IMR-90 (cell line): ENCODE measurements around the gene ZACN. TPM values are rescaled to one million over a fixed set of nuclear protein-coding genes. Genes with fewer than 3 reads are reported as not detected.

Source experiments
- ATAC-seq: fragments of 200-7000 bp; cut with Tn5 transposase; 2 replicates; pipeline ENCODE4 v1.9.1; 2020; ENCODE audit warnings: low read depth, mild to moderate bottlenecking, moderate library complexity
- BruUV-seq: library from RNA; stranded (reverse); fragments of 400-500 nt; replicated peaks from 2 replicates; lab custom pipeline; 2021; lab: Mats Ljungman, UMichigan
- CTCF ChIA-PET: fragments of 300-600 bp; formaldehyde crosslinking; extraction: SDS; loops from one replicate; lab custom pipeline; 2021; ENCODE audit warnings: antibody characterized with exemption; lab: Yijun Ruan, JAX
- POLR2A ChIA-PET: fragments of 300-600 bp; sonication (Branson Sonifier 250); formaldehyde crosslinking; loops from one replicate; lab custom pipeline; 2022; ENCODE audit warnings: antibody characterized with exemption; ENCODE audit not compliant: unreplicated experiment; lab: Charles Lee
- DNase-seq: peaks from one replicate; pipeline ENCODE4 v3.0.0; 2013
- H2AFZ ChIP-seq: replicated peaks from 2 replicates; pipeline ENCODE3; 2013; ENCODE audit warnings: low read length, mild to moderate bottlenecking; ENCODE audit not compliant: poor library complexity
- H2AK5ac ChIP-seq: 2 replicates; pipeline ENCODE4 v1.6.1; 2013; ENCODE audit warnings: low read depth, low read length, inconsistent platforms
- H2AK9ac ChIP-seq: replicated peaks from 2 replicates; pipeline ENCODE3; 2013; ENCODE audit warnings: mild to moderate bottlenecking, low read depth, low read length, moderate library complexity; ENCODE audit not compliant: poor library complexity
- H2BK120ac ChIP-seq: 2 replicates; pipeline ENCODE4 v1.6.1; 2013; ENCODE audit warnings: low read depth, low read length, inconsistent platforms
- H2BK15ac ChIP-seq: 3 replicates; pipeline ENCODE4 v1.6.1; 2013; ENCODE audit warnings: low read depth, low read length, inconsistent platforms
- H2BK20ac ChIP-seq: 2 replicates; pipeline ENCODE4 v1.6.1; 2013; ENCODE audit warnings: low read depth, mild to moderate bottlenecking, inconsistent platforms, low read length, moderate library complexity
- H2BK5ac ChIP-seq: 2 replicates; pipeline ENCODE4 v1.6.1; 2013; ENCODE audit warnings: mild to moderate bottlenecking, low read depth, low read length, inconsistent platforms; ENCODE audit not compliant: poor library complexity, severe bottlenecking
- H3K14ac ChIP-seq: replicated peaks from 2 replicates; pipeline ENCODE4 v1.6.1; 2013; ENCODE audit warnings: low read depth, low read length, inconsistent platforms
- H3K18ac ChIP-seq: 2 replicates; pipeline ENCODE4 v1.6.1; 2013; ENCODE audit warnings: low read depth, low read length, control low read depth
- H3K23ac ChIP-seq: 2 replicates; pipeline ENCODE4 v1.6.1; 2013; ENCODE audit warnings: low read depth, low read length, inconsistent platforms
- H3K27ac ChIP-seq: 2 replicates; pipeline ENCODE4 v1.5.1; 2013; ENCODE audit warnings: mild to moderate bottlenecking, control low read depth, low read length; ENCODE audit not compliant: insufficient read depth
- H3K27me3 ChIP-seq: 2 replicates; pipeline ENCODE4 v1.6.1; 2013; ENCODE audit warnings: low read length; ENCODE audit not compliant: control insufficient read depth, insufficient read depth
- H3K36me3 ChIP-seq: 2 replicates; pipeline ENCODE4 v1.6.1; 2013; ENCODE audit warnings: low read length, mixed read lengths; ENCODE audit not compliant: control insufficient read depth, insufficient read depth
- H3K4ac ChIP-seq: 2 replicates; pipeline ENCODE4 v1.6.1; 2013; ENCODE audit warnings: low read depth, low read length, inconsistent platforms
- H3K4me1 ChIP-seq: 2 replicates; pipeline ENCODE4 v1.6.1; 2013; ENCODE audit warnings: low read length, mixed read lengths; ENCODE audit not compliant: control insufficient read depth, insufficient read depth
- H3K4me2 ChIP-seq: 2 replicates; pipeline ENCODE4 v1.6.1; 2013; ENCODE audit warnings: low read depth, mild to moderate bottlenecking, control low read depth, low read length, moderate library complexity
- H3K4me3 ChIP-seq: 2 replicates; pipeline ENCODE4 v1.5.1; 2013; ENCODE audit warnings: low read depth, mild to moderate bottlenecking, control low read depth, low read length, moderate library complexity; ENCODE audit not compliant: insufficient read depth
- H3K56ac ChIP-seq: 2 replicates; pipeline ENCODE4 v1.6.1; 2013; ENCODE audit warnings: low read length, inconsistent platforms; ENCODE audit not compliant: insufficient read depth; ENCODE audit errors: extremely low read depth
- H3K79me1 ChIP-seq, 2 experiments: 2 replicates each; pipeline ENCODE4 v1.6.1; 2013; ENCODE audit warnings: low read length in 2 of 2, inconsistent platforms in 1 of 2, low read depth in 1 of 2
- H3K9ac ChIP-seq: 2 replicates; pipeline ENCODE4 v1.6.1; 2013; ENCODE audit warnings: low read depth, low read length, control low read depth
- H3K9me1 ChIP-seq: 2 replicates; pipeline ENCODE4 v1.6.1; 2013; ENCODE audit warnings: low read length, inconsistent platforms; ENCODE audit not compliant: insufficient read depth
- H3K9me3 ChIP-seq: 2 replicates; pipeline ENCODE4 v1.6.1; 2013; ENCODE audit warnings: low read length; ENCODE audit not compliant: control insufficient read depth, insufficient read depth
- H4K20me1 ChIP-seq: 2 replicates; pipeline ENCODE4 v1.6.1; 2013; ENCODE audit warnings: low read length, inconsistent platforms; ENCODE audit not compliant: insufficient read depth
- H4K5ac ChIP-seq: 2 replicates; pipeline ENCODE4 v1.6.1; 2013; ENCODE audit warnings: mild to moderate bottlenecking, low read depth, low read length, control low read depth
- H4K8ac ChIP-seq, 2 experiments: 2 replicates each; pipeline ENCODE4 v1.6.1; 2013; ENCODE audit warnings: low read depth in 2 of 2, low read length in 2 of 2, control low read depth in 1 of 2, inconsistent platforms in 1 of 2
- H4K91ac ChIP-seq: 2 replicates; pipeline ENCODE4 v1.6.1; 2013; ENCODE audit warnings: low read depth, low read length, inconsistent platforms; ENCODE audit not compliant: insufficient read depth
- BHLHE40 ChIP-seq: fragments of 150-350 bp; IDR thresholded peaks from 2 replicates; pipeline ENCODE4 v1.6.1; 2016; ENCODE audit warnings: mild to moderate bottlenecking, low read depth, low read length
- CEBPB ChIP-seq: IDR thresholded peaks from 2 replicates; pipeline ENCODE4 v1.6.1; 2012; ENCODE audit warnings: low read depth, low read length, improper control_type of control experiment
- CHD1 ChIP-seq: IDR thresholded peaks from 2 replicates; pipeline ENCODE4 v1.6.1; 2012; ENCODE audit warnings: low read depth, low read length, improper control_type of control experiment
- CTCF ChIP-seq: conservative IDR thresholded peaks from 2 replicates; pipeline ENCODE4 v1.5.1; 2012; ENCODE audit warnings: mild to moderate bottlenecking, low read depth, low read length, improper control_type of control experiment
- FOS ChIP-seq: fragments of 150-350 bp; IDR thresholded peaks from 2 replicates; pipeline ENCODE4 v1.6.1; 2016; ENCODE audit warnings: low read depth, low read length
- MAZ ChIP-seq: IDR thresholded peaks from 2 replicates; pipeline ENCODE4 v1.6.1; 2012; ENCODE audit warnings: low read depth, mild to moderate bottlenecking, low read length, improper control_type of control experiment, moderate library complexity, borderline replicate concordance
- MXI1 ChIP-seq: IDR thresholded peaks from 2 replicates; pipeline ENCODE4 v1.6.1; 2012; ENCODE audit warnings: low read depth, mild to moderate bottlenecking, low read length, moderate library complexity, borderline replicate concordance
- NFE2L2 ChIP-seq: fragments of 150-350 bp; IDR thresholded peaks from 2 replicates; pipeline ENCODE4 v1.6.1; 2016; ENCODE audit warnings: low read depth, mild to moderate bottlenecking, low read length
- POLR2A ChIP-seq: IDR thresholded peaks from 2 replicates; pipeline ENCODE4 v1.6.1; 2012; ENCODE audit warnings: mild to moderate bottlenecking, low read depth, low read length
- RAD21 ChIP-seq: IDR thresholded peaks from 2 replicates; pipeline ENCODE4 v1.6.1; 2012; ENCODE audit warnings: low read length, improper control_type of control experiment
- RCOR1 ChIP-seq: IDR thresholded peaks from 2 replicates; pipeline ENCODE4 v1.6.1; 2012; ENCODE audit warnings: mild to moderate bottlenecking, low read length, improper control_type of control experiment; ENCODE audit not compliant: insufficient replicate concordance
- RFX5 ChIP-seq: IDR thresholded peaks from 2 replicates; pipeline ENCODE4 v1.8.0; 2012; ENCODE audit warnings: low read depth, mild to moderate bottlenecking, low read length, moderate library complexity
- SMC3 ChIP-seq: fragments of 150-350 bp; IDR thresholded peaks from 2 replicates; pipeline ENCODE4 v1.6.1; 2016; ENCODE audit warnings: low read depth, mild to moderate bottlenecking, antibody characterized with exemption, low read length, moderate library complexity
- USF2 ChIP-seq: fragments of 150-350 bp; IDR thresholded peaks from 2 replicates; pipeline ENCODE4 v1.6.1; 2017; ENCODE audit warnings: mild to moderate bottlenecking, antibody characterized with exemption, low read length, low read depth
- WGBS, 2 experiments: methylation state at CpG; one replicate each; pipeline versions ENCODE4 v1.1.5 to v1.1.7; 2013; ENCODE audit warnings: missing lambda C conversion rate in 2 of 2; ENCODE audit not compliant: insufficient read length in 1 of 2; ENCODE audit errors: extremely low coverage in 2 of 2; 5-methylcytosine and 5-hydroxymethylcytosine counted together
- dilution Hi-C: fragments of 300-500 bp; cut with HindIII; formaldehyde crosslinking; loops from one replicate; pipeline ENCODE4 v1.14.3; 2018; ENCODE audit warnings: low sequenced_read_pairs; ENCODE audit not compliant: unreplicated experiment
- in situ Hi-C: fragments of 300-500 bp; cut with MboI; formaldehyde crosslinking; loops from 3 replicates; pipeline ENCODE4 v1.14.3; 2019; ENCODE audit warnings: low sequenced_read_pairs, inconsistent platforms, mixed read lengths
- intact Hi-C: fragments of 100-400 bp; cut with micrococcal nuclease; formaldehyde crosslinking; loops from 2 replicates; pipeline ENCODE4 v1.10.0; 2022
- polyA plus RNA-seq, 3 experiments: library from polyadenylated mRNA; depleted of rRNA; stranded (reverse); fragments of >200 nt; gene quantifications; 2 replicates each; pipeline ENCODE4 v1.2.3, GENCODE V29; 2012; ENCODE audit warnings: low replicate concordance in 1 of 3
- total RNA-seq: library from RNA; depleted of rRNA; stranded (reverse); fragments of >200 nt; gene quantifications from 2 replicates; pipeline ENCODE4 v1.2.3, GENCODE V29; 2012

ZACN gene
- total and polyA plus RNA-seq, 2 of the 4 experiments (the other 2 are of a cell fraction), result not detected

GRCh38 chr17:76119409-76120371, 40.7 kb downstream of the ZACN start:
- no peak overlapping the region for H4K8ac ChIP-seq
- H4K91ac ChIP-seq, result no peak overlapping the region
- H2AK5ac ChIP-seq, result no peak overlapping the region
- no peak overlapping the region for H3K56ac ChIP-seq
- no peak overlapping the region for H3K18ac ChIP-seq
- peaks cover 3% of the 10 kb centered on the region; the same call in 1 of the 2 replicates for H3K4me1 ChIP-seq
- H2BK120ac ChIP-seq, result no peak overlapping the region
- WGBS, 2 experiments, result 62% methylated on average over 9 of the region's 19 CpGs; no CpG with 5 or more reads in 1 of the 2 experiments
- H4K20me1 ChIP-seq, result no peaks in the 10 kb centered on the region
- H3K4me2 ChIP-seq, result no peak overlapping the region
- H4K5ac ChIP-seq, result no peak overlapping the region
- H3K27ac ChIP-seq, result no peak overlapping the region
- no peak for ATAC-seq
- peak overlapping the region; percentile 67 for H2AFZ ChIP-seq
- no peaks in the 10 kb centered on the region for H3K36me3 ChIP-seq
- no peaks in the 10 kb centered on the region for H3K9me3 ChIP-seq
- H2BK15ac ChIP-seq, result no peak overlapping the region
- no peak overlapping the region for H3K4ac ChIP-seq
- no peak overlapping the region for H2BK5ac ChIP-seq
- no peak overlapping the region for H3K9ac ChIP-seq
- H2AK9ac ChIP-seq, result no peak overlapping the region
- no TSS peak for BruUV-seq
- H3K14ac ChIP-seq, result no peak overlapping the region
- no peaks in the 10 kb centered on the region for H3K9me1 ChIP-seq
- intact Hi-C loops, result no loop called here
- ChIA-PET POLR2A (no interaction called here), CTCF (interaction anchor here (1.6 to 4.0 kb wide), 3 partner anchors 160 to 180 kb away, joined by 4 to 27 read pairs (median 6); no protein-coding TSS in a partner anchor)
- no peak for DNase-seq
- dilution Hi-C loops, result no loop called here
- in situ Hi-C loops, result loop anchor here (5.0 kb wide), 1 partner anchor 163 kb away; no protein-coding TSS in a partner anchor
- no peak overlapping the region for H2BK20ac ChIP-seq
- no peaks in the 10 kb centered on the region for H3K79me1 ChIP-seq
- H3K23ac ChIP-seq, result no peak overlapping the region
- peaks cover 4% of the 10 kb centered on the region; the same call in 1 of the 2 replicates for H3K27me3 ChIP-seq
- H3K4me3 ChIP-seq, result no peak overlapping the region
- TF ChIP-seq NFE2L2 (no peak), RCOR1 (no peak), FOS (no peak), USF2 (no peak), RAD21 (no peak), RFX5 (no peak), POLR2A (no peak), MAZ (no peak), MXI1 (no peak), BHLHE40 (no peak), CTCF (no peak), CEBPB (no peak), CHD1 (no peak), SMC3 (no peak)
